Measurements from ENCODE around the gene TMEM61.
"Not testable (repeated sequence)": the region's sequence is repeated elsewhere in the genome, so short reads cannot be mapped to it uniquely, and the experiment has no call there.

Gene TMEM61

GRCh38 chr1:55000110-55001085 is 20.0 kb downstream of the TMEM61 start:
- DNase-seq: no peak

GRCh38 chr1:55001311-55001710 is 20.9 kb downstream of the TMEM61 start:
- DNase-seq: no peak

- DNase-seq: no peak
These were observed 22.3 kb downstream of the TMEM61 start for GRCh38 chr1:55002686-55003085.

GRCh38 chr1:55005351-55006140 is 25.1 kb downstream of the TMEM61 start:
- no peak for DNase-seq

GRCh38 chr1:55006931-55007330 is 26.5 kb downstream of the TMEM61 start:
- DNase-seq: no peak

- DNase-seq: no peak
These were observed 27.2 kb downstream of the TMEM61 start for GRCh38 chr1:55007625-55008024.

- DNase-seq: no peak
These were observed 29.9 kb downstream of the TMEM61 start for GRCh38 chr1:55010194-55010886.

- no peak for DNase-seq
These were observed 30.4 kb downstream of the TMEM61 start for GRCh38 chr1:55010887-55011217.

- DNase-seq: no peak
These were observed 32.2 kb downstream of the TMEM61 start for GRCh38 chr1:55012661-55013060.

GRCh38 chr1:55015123-55015522 is 34.7 kb downstream of the TMEM61 start:
- DNase-seq: no peak

- DNase-seq: no peak
These were observed 35.5 kb downstream of the TMEM61 start for GRCh38 chr1:55015731-55016620.

- no peak for DNase-seq
These were observed 38.0 kb downstream of the TMEM61 start for GRCh38 chr1:55018395-55018794.

- peak in 56 of 58 donors; percentile 1 to 82 (median 50) for DNase-seq
These were observed 41.6 kb downstream of the TMEM61 start for GRCh38 chr1:55021942-55022546.

- DNase-seq: not testable (repeated sequence)
These were observed 43.7 kb downstream of the TMEM61 start for GRCh38 chr1:55024163-55024562.

- not testable (repeated sequence) for DNase-seq
These were observed 46.3 kb downstream of the TMEM61 start for GRCh38 chr1:55026682-55027081.

GRCh38 chr1:55031098-55031497 is 50.7 kb downstream of the TMEM61 start:
- DNase-seq: not testable (repeated sequence)

- DNase-seq: no peak
These were observed 52.8 kb downstream of the TMEM61 start for GRCh38 chr1:55033265-55033614.

GRCh38 chr1:55034476-55035133 is 54.2 kb downstream of the TMEM61 start:
- no peak for DNase-seq

- no peak for DNase-seq
These were observed 55.5 kb downstream of the TMEM61 start for GRCh38 chr1:55035904-55036303.

All from anterior cingulate cortex (tissue), 58 donors.